Esophagus (tissue), 2 donors: Measurements from ENCODE around the gene ARHGAP10. TPM values are rescaled to one million over a fixed set of nuclear protein-coding genes. Genes with fewer than 3 reads are reported as not detected.

ENCODE experiments used
- H3K27ac ChIP-seq, 2 donors: one replicate each; pipeline ENCODE4 v1.5.1; 2013; ENCODE audit warnings: low read depth in 2 of 2, mild to moderate bottlenecking in 2 of 2, inconsistent platforms in 1 of 2, low read length in 1 of 2, moderate library complexity in 1 of 2
- H3K27me3 ChIP-seq, 2 donors: one replicate each; pipeline ENCODE4 v1.6.1; 2013; ENCODE audit warnings: low read length in 2 of 2, control low read depth in 1 of 2, mild to moderate bottlenecking in 1 of 2; ENCODE audit not compliant: insufficient read depth in 2 of 2, control insufficient read depth in 1 of 2
- H3K36me3 ChIP-seq, 2 donors: one replicate each; pipeline ENCODE4 v1.6.1; 2013; ENCODE audit warnings: low read length in 1 of 2; ENCODE audit not compliant: control insufficient read depth in 2 of 2, insufficient read depth in 2 of 2
- H3K4me1 ChIP-seq, 2 donors: one replicate each; pipeline ENCODE4 v1.6.1; 2013; ENCODE audit warnings: low read length in 1 of 2; ENCODE audit not compliant: control insufficient read depth in 2 of 2, insufficient read depth in 2 of 2
- H3K4me3 ChIP-seq, 2 donors: one replicate each; pipeline ENCODE4 v1.5.1; 2013; ENCODE audit warnings: low read length in 2 of 2, mild to moderate bottlenecking in 2 of 2, low read depth in 1 of 2, moderate library complexity in 1 of 2
- H3K9me3 ChIP-seq, 2 donors: one replicate each; pipeline ENCODE4 v1.6.1; 2013; ENCODE audit warnings: mild to moderate bottlenecking in 2 of 2, low read depth in 1 of 2, low read length in 1 of 2, moderate library complexity in 1 of 2; ENCODE audit not compliant: control insufficient read depth in 2 of 2, insufficient read depth in 1 of 2
- WGBS, 2 donors: extraction: QIAGEN DNeasy Blood & Tissue Kit; methylation state at CpG; one replicate each; pipeline ENCODE4 v1.1.7; 2013; 5-methylcytosine and 5-hydroxymethylcytosine counted together
- polyA plus RNA-seq, 2 donors: library from polyadenylated mRNA; stranded (reverse); fragments of 200-250 nt; gene quantifications; one replicate each; pipeline ENCODE4 v1.2.3, GENCODE V29; 2013
- donor health status: healthy with polysubstance abuse.
- donor health status: Bipolar disorder and iron deficiency.

ARHGAP10 gene
- polyA plus RNA-seq, 2 donors: 31.2 to 53.9 TPM

- WGBS, 2 donors: 1 to 3% methylated on average over 32 to 38 of the region's 38 CpGs
- Histone ChIP-seq H3K36me3 (no peaks in the 10 kb centered on the region), H3K27me3 (no peaks in the 10 kb centered on the region), H3K4me1 (peaks cover 0 to 6% of the 10 kb centered on the region in 2 donors), H3K4me3 (peak overlapping the region; percentile 69 to 92), H3K27ac (peak overlapping the region; percentile 85 to 93), H3K9me3 (no peaks in the 10 kb centered on the region)
Observed at GRCh38 chr4:147732518-147733235, 789 bp downstream of the ARHGAP10 start.

- peaks cover 0 to 6% of the 10 kb centered on the region in 2 donors for H3K4me1 ChIP-seq
- peak overlapping the region; percentile 69 to 92 for H3K4me3 ChIP-seq
- no peaks in the 10 kb centered on the region for H3K36me3 ChIP-seq
- H3K9me3 ChIP-seq: no peaks in the 10 kb centered on the region
- H3K27ac ChIP-seq: peak overlapping the region; percentile 56 to 93
- no peaks in the 10 kb centered on the region for H3K27me3 ChIP-seq
- 62 to 74% methylated on average over 5 of the region's 5 CpGs for WGBS, 2 donors
Observed at GRCh38 chr4:147733716-147734344, 1.9 kb downstream of the ARHGAP10 start.

GRCh38 chr4:147734496-147734895 lies 2.6 kb downstream of the ARHGAP10 start:
- 71 to 74% methylated on average over 3 of the region's 3 CpGs for WGBS, 2 donors
- Histone ChIP-seq H3K27ac (no peak overlapping the region), H3K27me3 (no peaks in the 10 kb centered on the region), H3K9me3 (no peaks in the 10 kb centered on the region), H3K4me1 (peaks cover 0 to 6% of the 10 kb centered on the region in 2 donors), H3K36me3 (no peaks in the 10 kb centered on the region), H3K4me3 (peak overlapping the region in 1 of 2 donors; percentile 69)

- H3K4me1 ChIP-seq: peaks cover 0 to 6% of the 10 kb centered on the region in 2 donors
- H3K9me3 ChIP-seq: no peaks in the 10 kb centered on the region
- H3K4me3 ChIP-seq: peak overlapping the region; percentile 30 to 69
- WGBS, 2 donors: 78 to 80% methylated on average over 6 of the region's 6 CpGs
- no peaks in the 10 kb centered on the region for H3K27me3 ChIP-seq
- H3K27ac ChIP-seq: no peak overlapping the region
- no peaks in the 10 kb centered on the region for H3K36me3 ChIP-seq
Observed at GRCh38 chr4:147735413-147736301, 3.8 kb downstream of the ARHGAP10 start.

- H3K36me3 ChIP-seq: no peaks in the 10 kb centered on the region
- H3K27me3 ChIP-seq: no peaks in the 10 kb centered on the region
- H3K9me3 ChIP-seq: no peaks in the 10 kb centered on the region
- peaks cover 0 to 6% of the 10 kb centered on the region in 2 donors for H3K4me1 ChIP-seq
- H3K4me3 ChIP-seq: peak overlapping the region in 1 of 2 donors; percentile 19
- whole genome bisulfite sequencing, 2 donors: 61 to 73% methylated on average over 3 of the region's 3 CpGs
- H3K27ac ChIP-seq: no peak overlapping the region
Observed at GRCh38 chr4:147736458-147736857, 4.6 kb downstream of the ARHGAP10 start.

- Histone ChIP-seq H3K36me3 (no peaks in the 10 kb centered on the region), H3K27ac (no peak overlapping the region), H3K4me1 (peaks cover 0 to 6% of the 10 kb centered on the region in 2 donors), H3K27me3 (no peaks in the 10 kb centered on the region), H3K4me3 (no peak overlapping the region), H3K9me3 (no peaks in the 10 kb centered on the region)
- WGBS, 2 donors: 84 to 86% methylated on average over 2 of the region's 2 CpGs
Observed at GRCh38 chr4:147737623-147738022, 5.7 kb downstream of the ARHGAP10 start.

GRCh38 chr4:147739239-147739823 lies 7.4 kb downstream of the ARHGAP10 start:
- Histone ChIP-seq H3K36me3 (no peaks in the 10 kb centered on the region), H3K27ac (no peak overlapping the region), H3K9me3 (no peaks in the 10 kb centered on the region), H3K27me3 (no peaks in the 10 kb centered on the region), H3K4me3 (no peak overlapping the region), H3K4me1 (no peaks in the 10 kb centered on the region)
- WGBS, 2 donors: 88 to 89% methylated on average over 7 of the region's 7 CpGs

- Histone ChIP-seq H3K4me3 (no peak overlapping the region), H3K4me1 (no peaks in the 10 kb centered on the region), H3K36me3 (no peaks in the 10 kb centered on the region), H3K27ac (no peak overlapping the region), H3K27me3 (no peaks in the 10 kb centered on the region), H3K9me3 (peaks cover 0 to 3% of the 10 kb centered on the region in 2 donors)
- 70 to 73% methylated on average over 3 of the region's 3 CpGs for WGBS, 2 donors
Observed at GRCh38 chr4:147740176-147740575, 8.3 kb downstream of the ARHGAP10 start.

- H3K27me3 ChIP-seq: no peaks in the 10 kb centered on the region
- no peaks in the 10 kb centered on the region for H3K4me1 ChIP-seq
- peaks cover 0 to 3% of the 10 kb centered on the region in 2 donors for H3K9me3 ChIP-seq
- no peaks in the 10 kb centered on the region for H3K36me3 ChIP-seq
- H3K4me3 ChIP-seq: no peak overlapping the region
- peak overlapping the region in 1 of 2 donors; percentile 14 for H3K27ac ChIP-seq
- 63 to 72% methylated on average over 1 of the region's 1 CpG for WGBS, 2 donors
Observed at GRCh38 chr4:147741190-147741788, 9.4 kb downstream of the ARHGAP10 start.
